8988T (cell line): ENCODE results near the gene SNRNP200.
"Not testable (repeated sequence)": the region's sequence is repeated elsewhere in the genome, so short reads cannot be mapped to it uniquely, and the experiment has no call there.

ENCODE experiments used
- DNase-seq: peaks from one replicate; pipeline ENCODE4 v3.0.0; 2011

SNRNP200 gene

DNA sequence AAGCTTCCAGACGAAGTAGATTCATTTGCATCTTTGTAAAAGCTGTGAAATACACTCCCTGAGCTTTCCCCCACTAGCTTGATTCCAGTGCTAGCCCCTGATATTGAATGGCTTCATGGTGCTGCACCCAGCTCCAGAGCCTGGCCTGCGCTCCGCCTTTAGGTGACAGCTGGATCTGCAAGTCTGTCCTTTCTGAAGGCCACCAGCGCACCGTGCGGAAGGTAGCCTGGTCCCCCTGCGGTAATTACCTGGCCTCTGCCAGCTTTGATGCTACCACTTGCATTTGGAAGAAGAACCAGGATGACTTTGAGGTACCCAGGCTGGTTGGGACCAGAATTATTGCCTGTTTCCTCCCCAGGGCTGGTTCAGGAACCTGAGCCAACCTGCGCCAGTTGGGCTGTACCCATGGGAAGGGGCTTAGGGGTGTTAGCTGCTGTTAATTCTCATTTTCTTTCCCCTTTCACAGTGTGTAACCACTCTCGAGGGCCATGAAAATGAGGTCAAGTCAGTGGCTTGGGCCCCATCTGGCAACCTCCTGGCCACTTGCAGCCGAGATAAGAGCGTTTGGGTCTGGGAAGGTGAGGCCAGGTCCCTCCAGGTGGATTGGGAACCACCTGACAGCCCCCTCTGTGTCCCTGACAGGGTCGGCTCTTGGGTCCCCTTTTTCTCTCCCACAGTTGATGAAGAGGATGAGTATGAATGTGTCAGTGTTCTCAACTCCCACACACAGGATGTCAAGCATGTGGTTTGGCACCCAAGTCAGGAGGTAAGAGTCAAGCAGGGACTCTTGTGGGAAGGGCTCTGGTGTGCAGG lies 38.0 kb downstream of the SNRNP200 start:
- DNase-seq: peak; percentile 46

- DNase-seq: peak; percentile 96
These were observed 39.3 kb downstream of the SNRNP200 start, which contains the start of the genes CIAO1 and TMEM127 for GRCh38 chr2:96265840-96266679. CIAO1 (plus strand) TSS chr2:96266225; CDS start chr2:96266351, 126 bp downstream. TMEM127 (minus strand) TSS chr2:96265997; CDS start chr2:96265381, 616 bp downstream.

GRCh38 chr2:96265349-96265839 lies 40.0 kb downstream of the SNRNP200 start:
- peak; percentile 55 for DNase-seq

- peak; percentile 41 for DNase-seq
These were observed 40.5 kb downstream of the SNRNP200 start for GRCh38 chr2:96264656-96265348.

DNA sequence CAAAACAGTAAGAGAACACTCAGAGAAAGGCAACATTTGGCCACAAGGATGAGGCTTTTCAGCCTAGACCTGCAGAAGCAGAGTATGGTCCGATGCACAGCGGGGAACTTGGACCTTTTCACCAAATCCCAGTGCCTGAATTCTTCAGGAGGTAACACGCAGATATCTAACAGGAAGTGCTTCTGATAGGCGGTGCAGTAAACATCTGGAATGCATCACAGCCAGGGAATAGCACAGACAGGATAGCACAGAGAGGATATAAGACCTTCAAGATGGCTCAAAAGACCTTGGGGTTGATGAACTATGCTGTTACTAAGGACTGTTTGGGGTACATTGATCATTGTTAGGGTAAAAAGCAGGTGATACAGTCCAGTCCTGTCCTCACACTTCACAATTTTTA lies 41.3 kb downstream of the SNRNP200 start:
- no peak for DNase-seq

GRCh38 chr2:96262306-96262705 lies 43.0 kb downstream of the SNRNP200 start:
- DNase-seq: no peak

DNA sequence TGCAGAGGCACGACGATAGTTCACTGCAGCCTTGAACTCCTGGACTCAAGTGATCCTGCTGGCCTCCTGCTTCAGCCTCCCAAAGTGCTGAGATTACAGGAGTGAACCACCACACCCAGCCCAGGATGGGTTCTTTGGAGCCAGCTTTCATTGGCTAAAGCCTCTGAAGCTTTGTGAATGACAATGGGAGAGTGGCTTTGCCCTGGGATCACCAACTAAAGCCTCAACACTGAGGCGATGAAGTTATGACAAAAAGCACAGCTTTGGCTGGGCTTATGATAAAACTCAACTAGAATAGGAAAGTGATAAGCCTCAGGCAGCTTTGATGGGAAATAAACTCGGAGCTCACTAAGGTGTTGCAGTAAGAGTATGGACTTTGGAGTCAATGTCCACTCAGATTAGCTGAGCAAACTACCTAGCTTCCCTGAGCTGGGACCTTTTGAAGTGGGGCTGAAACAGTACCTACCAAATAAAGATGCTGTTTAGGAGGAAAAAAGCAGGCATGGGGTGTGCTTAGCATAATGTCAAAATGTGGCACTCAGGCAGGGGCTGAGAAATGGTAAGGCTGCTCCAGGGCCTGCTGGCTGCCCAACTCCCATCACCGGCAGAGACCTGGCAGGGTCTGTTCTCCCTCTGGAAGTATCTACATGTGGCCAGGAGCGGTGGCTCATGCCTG lies 43.9 kb downstream of the SNRNP200 start:
- no peak for DNase-seq

GRCh38 chr2:96260387-96261260 lies 44.7 kb downstream of the SNRNP200 start:
- peak; percentile 93 for DNase-seq

GRCh38 chr2:96259497-96259921 lies 45.8 kb downstream of the SNRNP200 start:
- no peak for DNase-seq

DNA sequence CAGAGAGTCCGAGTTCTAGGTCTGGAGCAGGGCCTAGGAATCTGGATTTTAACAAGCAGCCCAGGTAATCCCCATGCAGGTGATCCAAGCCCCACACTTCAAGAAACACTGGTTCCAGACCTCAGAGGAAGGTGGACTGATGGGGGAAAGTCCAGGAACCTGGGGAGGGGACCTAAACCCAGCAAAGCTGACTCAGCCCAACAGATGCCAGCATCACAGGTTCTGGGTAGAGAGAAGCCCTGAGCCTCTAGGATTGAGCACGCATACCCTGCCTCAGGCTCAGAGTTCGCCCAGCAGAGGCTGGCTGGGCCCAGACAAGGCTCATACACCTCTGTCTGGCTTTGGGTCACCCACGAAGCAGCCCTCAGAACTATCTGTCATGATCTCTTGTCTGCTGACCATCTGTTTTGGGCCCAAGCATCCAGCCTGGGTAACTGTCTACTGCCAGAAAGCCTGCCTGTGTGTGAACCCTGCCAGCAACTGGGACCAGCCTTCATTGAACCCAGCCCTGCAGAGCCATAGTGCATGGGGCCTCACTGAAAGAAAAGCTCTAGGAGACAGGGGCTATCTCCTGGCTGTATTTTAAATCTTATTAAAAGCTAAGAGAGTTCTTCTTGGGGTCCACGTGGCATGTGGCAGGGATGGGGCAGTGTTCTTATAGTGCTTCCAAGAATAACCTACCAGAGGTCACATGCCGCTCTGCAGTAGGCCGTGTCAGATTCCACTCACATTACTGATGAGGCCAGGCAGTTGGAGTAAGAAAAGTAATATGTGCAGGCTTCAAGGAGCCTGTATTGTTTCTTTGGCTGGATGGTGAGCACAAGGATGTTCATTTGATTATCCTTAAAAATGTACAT lies 47.0 kb downstream of the SNRNP200 start:
- DNase-seq: no peak

GRCh38 chr2:96257744-96258143 lies 47.6 kb downstream of the SNRNP200 start:
- DNase-seq: not testable (repeated sequence)

GRCh38 chr2:96256611-96257113 lies 48.7 kb downstream of the SNRNP200 start:
- DNase-seq: no peak

DNA sequence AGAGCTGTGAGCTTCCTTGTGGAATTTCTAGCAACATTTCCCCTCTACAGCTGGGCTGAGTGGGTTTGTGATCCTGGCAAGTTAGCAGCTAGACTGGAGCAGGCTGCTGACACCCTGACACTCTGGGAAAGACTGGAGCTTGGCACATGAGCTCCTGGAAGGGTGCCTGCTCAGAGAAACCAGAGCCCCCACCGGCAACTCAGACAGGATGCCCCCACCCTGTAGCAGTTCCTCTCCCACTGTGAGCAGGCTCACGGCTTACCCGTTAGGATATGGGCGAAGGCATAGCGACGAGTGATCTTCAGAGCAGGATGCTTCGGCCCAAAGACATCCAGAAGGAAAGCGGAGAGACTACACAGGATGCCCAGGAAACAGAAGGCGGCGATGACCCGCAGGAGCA lies 50.8 kb downstream of the SNRNP200 start:
- DNase-seq: no peak

- no peak for DNase-seq
These were observed 52.3 kb downstream of the SNRNP200 start for GRCh38 chr2:96253006-96253405.

GRCh38 chr2:96252526-96252925 lies 52.8 kb downstream of the SNRNP200 start:
- no peak for DNase-seq

DNA sequence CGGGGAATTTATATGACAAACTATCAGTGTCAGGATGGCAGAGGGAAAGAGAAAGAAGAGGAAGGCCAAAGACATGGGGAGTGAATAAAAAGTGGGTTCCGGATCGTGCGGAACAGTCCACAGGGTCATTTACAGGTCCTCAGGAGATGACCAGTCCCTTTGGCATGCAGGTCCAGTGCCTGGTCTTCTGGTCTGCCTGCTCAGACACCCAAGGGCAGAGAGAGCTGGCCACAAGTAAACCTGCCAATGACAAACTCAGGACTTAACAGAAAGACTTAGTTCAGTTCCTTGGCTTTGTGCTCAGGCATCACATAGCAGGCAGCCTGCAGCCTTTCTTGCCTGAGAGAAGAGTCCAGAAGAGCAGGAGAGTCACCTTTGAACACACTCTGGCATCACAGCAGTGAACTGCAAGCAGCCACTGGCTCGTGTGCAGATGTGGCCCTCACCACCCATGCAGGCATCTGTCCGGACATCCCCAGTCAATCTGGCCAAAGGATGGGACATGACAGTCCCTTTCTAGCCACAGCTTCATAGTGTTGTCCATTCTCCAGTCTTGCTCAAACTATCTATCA lies 53.5 kb downstream of the SNRNP200 start:
- no peak for DNase-seq

GRCh38 chr2:96250188-96250587 lies 55.2 kb downstream of the SNRNP200 start:
- no peak for DNase-seq

- DNase-seq: no peak
These were observed 55.7 kb downstream of the SNRNP200 start for GRCh38 chr2:96249654-96250053.

DNA sequence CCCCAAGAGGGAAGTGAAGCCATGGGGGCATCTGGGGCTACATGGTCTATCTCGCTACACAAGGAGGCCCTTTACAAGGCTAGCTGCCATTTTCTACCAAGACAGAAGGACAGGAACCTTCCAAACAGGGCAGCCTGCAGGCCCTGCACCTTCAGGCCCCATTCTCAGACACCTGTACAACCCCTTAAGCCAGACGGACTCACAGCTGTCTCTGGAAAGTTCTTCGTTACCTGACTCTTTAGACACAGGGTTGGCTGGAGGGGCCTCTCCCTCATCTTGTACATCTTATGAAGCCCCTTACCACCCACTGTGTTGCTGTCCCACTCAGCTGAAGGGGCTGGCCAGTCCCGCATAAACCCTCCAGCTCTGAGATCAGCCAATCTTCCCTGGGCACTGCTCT lies 56.7 kb downstream of the SNRNP200 start:
- DNase-seq: no peak

DNA sequence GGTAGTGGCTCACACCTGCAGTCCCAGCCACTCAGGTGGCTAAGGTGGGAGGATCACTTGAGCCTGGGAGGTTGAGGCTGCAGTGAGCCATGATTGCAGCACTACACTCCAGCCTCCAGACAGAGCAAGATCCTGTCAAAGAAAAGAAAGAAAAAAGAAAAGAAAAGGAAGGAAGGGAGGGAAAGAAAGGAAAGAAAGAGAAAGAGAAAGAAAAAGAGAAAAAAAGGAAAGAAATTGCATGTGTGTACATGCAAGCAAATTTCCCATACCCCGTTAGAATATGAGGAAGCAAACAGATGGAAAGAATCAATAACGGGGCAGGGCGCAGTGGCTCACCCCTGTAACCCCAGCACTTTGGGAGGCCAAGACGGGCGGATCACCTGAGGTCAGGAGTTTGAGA lies 57.5 kb downstream of the SNRNP200 start:
- DNase-seq: no peak
